Posterior cingulate gyrus (tissue), 11 donors: ENCODE results near the gene LDLRAD3.
"Not testable (repeated sequence)": the region's sequence is repeated elsewhere in the genome, so short reads cannot be mapped to it uniquely, and the experiment has no call there.

Source experiments
- DNase-seq, 10 donors: peaks; one replicate each; pipeline versions ENCODE4 v3.0.0 to v3.0.0-alpha.2; 2020 to 2021; ENCODE audit warnings: mixed read lengths in 3 of 10
- intact Hi-C: fragments of 100-400 bp; cut with DNase I; formaldehyde crosslinking; loops from one replicate; pipeline ENCODE4 v1.15.1; 2023

LDLRAD3 gene

GRCh38 chr11:36186340-36187175 is 242.7 kb downstream of the LDLRAD3 start:
- DNase-seq: no peak
- intact Hi-C loops: no loop called here

GRCh38 chr11:36187622-36188021 is 243.8 kb downstream of the LDLRAD3 start:
- intact Hi-C loops: no loop called here
- no peak for DNase-seq

GRCh38 chr11:36189735-36190134 is 245.9 kb downstream of the LDLRAD3 start:
- intact Hi-C loops, DNase-seq: not testable (repeated sequence)

GRCh38 chr11:36191941-36192340 is 248.1 kb downstream of the LDLRAD3 start:
- DNase-seq: no peak
- intact Hi-C loops: no loop called here

GRCh38 chr11:36192425-36193289 is 248.8 kb downstream of the LDLRAD3 start:
- intact Hi-C loops: no loop called here

GRCh38 chr11:36193290-36193619 is 249.4 kb downstream of the LDLRAD3 start:
- intact Hi-C loops: no loop called here
- no peak for DNase-seq

More at GRCh38 chr11:36192425-36193289, 248.8 kb downstream of the LDLRAD3 start:
- DNase-seq: no peak

GRCh38 chr11:36193721-36194120 is 249.9 kb downstream of the LDLRAD3 start:
- intact Hi-C loops: no loop called here
- no peak for DNase-seq

- intact Hi-C loops: no loop called here
These were observed 251.9 kb downstream of the LDLRAD3 start for GRCh38 chr11:36195496-36196354.

GRCh38 chr11:36196411-36196998 is 252.6 kb downstream of the LDLRAD3 start:
- DNase-seq: no peak
- intact Hi-C loops: no loop called here

More at GRCh38 chr11:36195496-36196354, 251.9 kb downstream of the LDLRAD3 start:
- DNase-seq: no peak

- intact Hi-C loops: no loop called here
These were observed 257.5 kb downstream of the LDLRAD3 start for GRCh38 chr11:36201411-36201810.

GRCh38 chr11:36205536-36205935 is 261.7 kb downstream of the LDLRAD3 start:
- DNase-seq: no peak
- intact Hi-C loops: no loop called here

More at GRCh38 chr11:36201411-36201810, 257.5 kb downstream of the LDLRAD3 start:
- DNase-seq: no peak

- intact Hi-C loops: no loop called here
- no peak for DNase-seq
These were observed 266.7 kb downstream of the LDLRAD3 start for GRCh38 chr11:36210529-36210928.

GRCh38 chr11:36211761-36212430 is 268.0 kb downstream of the LDLRAD3 start:
- DNase-seq: peak in 1 of 10 donors; percentile 69

GRCh38 chr11:36212564-36213392 is 268.9 kb downstream of the LDLRAD3 start:
- peak in 7 of 10 donors; percentile 25 to 91 (median 31) for DNase-seq
- intact Hi-C loops: no loop called here

More at GRCh38 chr11:36211761-36212430, 268.0 kb downstream of the LDLRAD3 start:
- intact Hi-C loops: no loop called here

GRCh38 chr11:36213393-36213840 is 269.6 kb downstream of the LDLRAD3 start:
- intact Hi-C loops: no loop called here
- DNase-seq: peak in 6 of 10 donors; percentile 19 to 75 (median 25)

- DNase-seq: no peak
- intact Hi-C loops: no loop called here
These were observed 270.6 kb downstream of the LDLRAD3 start for GRCh38 chr11:36214480-36214879.

GRCh38 chr11:36214976-36215692 is 271.3 kb downstream of the LDLRAD3 start:
- peak in 1 of 10 donors; percentile 31 for DNase-seq
- intact Hi-C loops: no loop called here

GRCh38 chr11:36215693-36216060 is 271.8 kb downstream of the LDLRAD3 start:
- intact Hi-C loops: no loop called here

More at GRCh38 chr11:36215693-36216060, 271.8 kb downstream of the LDLRAD3 start:
- no peak for DNase-seq
